GOT3 (cell line): ENCODE data around the gene NEK1.
"Not testable (repeated sequence)": the region's sequence is repeated elsewhere in the genome, so short reads cannot be mapped to it uniquely, and the experiment has no call there.

Source experiments
- DNase-seq: peaks from one replicate; lab custom pipeline; 2025; ENCODE audit warnings: mixed read lengths; lab: John Stamatoyannopoulos, UW

NEK1 gene

DNA sequence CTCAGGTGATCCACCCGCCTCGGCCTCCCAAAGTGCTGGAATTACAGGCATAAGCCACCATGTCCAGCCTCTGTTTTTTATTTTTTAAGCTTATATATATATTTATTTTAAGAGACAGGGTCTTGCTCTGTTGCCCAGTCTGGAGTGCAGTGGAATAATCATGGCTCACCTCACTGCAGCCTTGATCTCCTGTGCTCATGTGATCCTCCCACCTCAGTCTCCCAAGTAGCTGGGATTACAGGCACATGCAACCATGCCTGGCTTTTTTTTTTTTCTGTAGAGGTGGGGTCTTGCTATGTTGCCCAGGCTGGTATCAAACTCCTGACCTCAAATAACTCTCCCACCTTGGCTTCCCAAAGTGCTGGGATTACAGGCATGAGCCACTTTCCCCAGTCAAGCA lies 184.7 kb downstream of the NEK1 start:
- not testable (repeated sequence) for DNase-seq

DNA sequence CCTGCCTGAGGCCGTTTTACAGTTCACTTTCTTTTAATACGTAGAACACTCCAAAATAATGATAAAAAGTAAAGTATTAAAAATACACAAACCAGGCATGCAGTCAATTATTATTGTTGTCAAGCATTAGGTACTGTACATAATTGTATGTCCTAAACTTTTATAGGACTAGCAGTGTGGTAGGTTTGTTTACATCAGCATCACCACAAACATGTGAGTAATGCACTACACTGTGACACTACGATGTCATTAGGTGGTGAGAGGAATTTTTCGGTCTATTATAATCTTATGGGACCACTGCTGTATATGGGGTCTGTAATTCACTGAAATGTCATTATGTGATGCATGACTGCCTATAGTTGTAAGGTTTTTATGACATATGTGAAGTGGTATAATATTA lies 192.1 kb downstream of the NEK1 start:
- no peak for DNase-seq

DNA sequence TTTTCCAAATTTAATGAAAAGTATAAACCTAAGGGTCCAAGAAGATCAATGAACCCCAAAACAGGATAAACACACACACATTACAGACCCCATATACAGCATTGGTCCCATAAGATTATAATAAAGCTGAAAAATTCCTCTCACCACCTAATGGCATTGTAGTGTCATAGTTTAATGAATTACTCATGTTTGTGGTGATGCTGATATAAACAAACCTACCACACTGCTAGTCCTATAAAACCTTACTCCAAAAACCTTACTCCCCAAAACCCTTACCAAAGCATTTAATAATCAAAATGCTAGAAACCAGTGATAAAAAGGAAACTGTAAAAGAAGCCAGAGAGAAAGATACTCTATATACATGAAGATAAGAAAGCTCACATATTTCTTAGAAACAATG lies 193.5 kb downstream of the NEK1 start:
- no peak for DNase-seq

DNA sequence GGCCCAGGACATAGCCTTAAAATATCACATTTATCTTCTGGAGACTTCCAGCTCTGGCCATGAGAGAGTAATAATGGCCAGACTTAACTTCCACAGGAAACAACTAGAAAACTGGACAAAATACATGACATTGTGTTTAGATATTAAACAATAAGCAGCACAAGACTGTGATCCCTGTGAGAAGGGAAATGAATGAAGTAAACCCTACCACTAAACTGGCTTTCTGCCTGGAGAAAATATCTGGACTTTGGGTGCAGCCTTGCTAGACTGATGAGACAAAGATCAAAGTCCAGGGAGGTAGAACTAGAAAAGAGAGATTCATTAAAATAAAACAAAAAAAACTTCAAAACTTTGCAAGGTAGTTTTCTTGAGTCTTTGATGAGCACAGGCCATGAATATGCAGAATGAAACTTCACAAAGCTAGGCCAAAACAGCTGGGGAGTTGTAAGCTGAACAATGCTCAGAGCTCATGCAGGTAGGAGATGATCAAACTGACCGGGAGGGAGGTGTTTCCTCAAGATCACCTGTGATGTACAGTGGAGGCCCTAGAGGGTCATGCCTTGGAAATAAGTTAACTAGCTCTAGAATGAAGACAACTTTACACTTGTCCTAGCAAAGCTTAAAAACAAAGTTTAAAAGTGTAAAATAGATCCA lies 194.6 kb downstream of the NEK1 start:
- DNase-seq = no peak

DNA sequence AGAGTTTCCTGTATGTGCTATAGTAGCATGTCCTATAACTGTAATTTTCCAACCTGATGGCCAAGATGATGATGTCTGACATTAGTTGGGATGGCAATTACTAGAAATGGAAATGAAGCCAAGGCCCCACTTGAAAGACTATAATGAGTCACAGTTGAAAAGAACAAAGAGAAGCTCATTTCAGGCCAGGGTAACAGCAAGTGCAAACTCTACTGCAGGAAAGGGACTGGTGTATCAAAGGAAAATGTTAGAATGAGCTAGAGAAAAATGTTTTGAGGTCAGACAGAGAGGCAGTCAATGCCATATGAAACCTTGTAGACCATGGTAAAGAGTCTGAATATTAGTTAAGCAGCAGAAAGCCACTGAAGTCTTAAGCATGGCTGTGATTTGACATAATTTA lies 195.4 kb downstream of the NEK1 start:
- no peak for DNase-seq

DNA sequence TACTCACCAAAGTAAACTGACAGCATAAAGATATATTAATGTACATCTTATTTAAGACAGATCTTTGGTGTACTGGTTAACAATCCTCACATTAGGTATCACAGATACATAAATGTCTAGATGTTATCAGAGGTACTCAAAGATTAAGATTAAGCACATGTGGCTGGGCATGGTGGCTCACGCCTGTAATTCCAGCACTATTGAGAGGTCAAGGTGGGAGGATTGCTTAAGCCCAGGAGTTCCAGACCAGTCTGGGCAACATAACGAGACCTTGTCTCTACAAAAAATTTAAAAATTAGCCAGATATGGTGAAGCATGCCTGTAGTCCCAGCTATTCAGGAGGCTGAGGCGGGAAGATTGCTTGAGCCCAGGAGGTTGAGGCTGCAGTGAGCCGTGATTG lies 195.9 kb downstream of the NEK1 start:
- no peak for DNase-seq

DNA sequence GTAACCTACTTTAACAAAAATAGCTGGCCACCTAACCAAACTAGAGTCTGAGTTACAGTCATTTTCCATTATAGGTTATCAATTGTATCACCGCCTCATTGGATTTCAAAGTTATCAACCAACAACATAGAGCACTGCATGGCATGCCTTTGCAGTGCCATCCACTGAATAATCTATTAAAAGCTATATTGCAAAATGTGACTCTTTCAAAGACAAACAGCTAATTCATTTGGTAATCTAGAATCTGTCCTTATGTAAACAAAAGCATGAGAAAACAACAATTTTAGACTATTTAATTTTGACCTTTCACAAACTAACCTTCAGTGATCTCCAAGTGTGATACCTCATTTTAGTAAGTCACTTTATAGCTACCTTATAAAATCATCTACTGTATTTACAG lies 197.5 kb downstream of the NEK1 start:
- no peak for DNase-seq

DNA sequence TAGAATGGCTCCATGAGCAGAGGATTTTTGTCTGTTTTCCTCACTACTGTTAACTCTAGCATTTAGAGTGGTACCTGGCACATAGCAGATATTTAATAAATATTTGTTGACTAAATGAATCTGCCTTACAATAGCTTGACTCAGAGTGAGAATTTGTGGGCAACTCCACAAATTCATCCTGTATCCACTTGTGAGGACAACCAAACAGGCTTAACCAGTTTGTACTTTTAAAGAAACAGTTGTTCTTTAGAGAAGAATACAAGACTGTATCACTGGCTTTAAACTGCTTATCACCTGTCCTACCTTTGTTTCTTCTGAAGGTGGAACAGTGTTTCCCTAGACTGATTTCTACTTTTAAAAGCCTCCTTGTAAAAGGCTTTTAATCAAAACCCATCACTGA lies 200.3 kb downstream of the NEK1 start:
- no peak for DNase-seq

DNA sequence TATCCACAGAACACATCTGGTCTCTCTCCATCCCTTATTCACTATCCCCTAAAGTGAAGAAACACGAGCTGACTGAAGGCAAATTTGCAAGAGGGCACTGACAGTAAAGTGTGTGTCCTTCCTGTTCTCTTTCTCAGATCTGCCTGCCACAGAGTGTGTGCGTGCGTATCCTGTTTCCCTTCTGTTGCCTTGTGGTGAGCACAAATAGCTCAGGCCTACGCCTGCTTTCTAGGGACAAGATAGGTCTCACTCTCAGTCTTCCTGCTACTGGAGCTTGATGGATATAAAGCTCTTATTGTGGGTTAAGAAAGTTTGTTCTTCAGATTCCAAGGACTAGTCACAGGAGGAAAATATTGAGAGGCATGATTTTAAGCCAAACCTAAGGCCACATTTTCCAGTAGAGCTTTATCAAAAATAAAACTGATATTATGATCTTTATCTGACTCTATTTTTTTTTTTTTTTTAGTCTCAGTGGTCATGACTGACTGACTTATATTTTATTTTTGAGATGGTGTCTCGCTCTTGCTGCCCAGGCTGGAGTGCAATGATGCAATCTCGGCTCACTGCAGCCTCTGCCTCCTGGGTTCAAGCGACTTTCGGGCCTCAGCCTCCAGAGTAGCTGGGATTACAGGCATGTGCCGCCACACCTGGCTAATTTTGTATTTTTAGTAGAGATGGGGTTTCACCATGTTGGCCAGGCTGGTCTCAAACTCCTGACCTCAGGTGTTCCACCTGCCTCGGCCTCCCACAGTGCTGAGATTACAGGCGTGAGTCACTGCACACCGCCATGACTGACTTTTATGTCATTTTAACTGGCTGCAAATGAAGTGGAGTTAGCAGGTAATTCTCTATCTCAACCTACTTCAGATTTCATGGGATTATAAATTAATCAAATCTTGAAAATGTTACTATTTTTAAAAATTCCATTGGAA lies 201.3 kb downstream of the NEK1 start:
- DNase-seq = no peak

DNA sequence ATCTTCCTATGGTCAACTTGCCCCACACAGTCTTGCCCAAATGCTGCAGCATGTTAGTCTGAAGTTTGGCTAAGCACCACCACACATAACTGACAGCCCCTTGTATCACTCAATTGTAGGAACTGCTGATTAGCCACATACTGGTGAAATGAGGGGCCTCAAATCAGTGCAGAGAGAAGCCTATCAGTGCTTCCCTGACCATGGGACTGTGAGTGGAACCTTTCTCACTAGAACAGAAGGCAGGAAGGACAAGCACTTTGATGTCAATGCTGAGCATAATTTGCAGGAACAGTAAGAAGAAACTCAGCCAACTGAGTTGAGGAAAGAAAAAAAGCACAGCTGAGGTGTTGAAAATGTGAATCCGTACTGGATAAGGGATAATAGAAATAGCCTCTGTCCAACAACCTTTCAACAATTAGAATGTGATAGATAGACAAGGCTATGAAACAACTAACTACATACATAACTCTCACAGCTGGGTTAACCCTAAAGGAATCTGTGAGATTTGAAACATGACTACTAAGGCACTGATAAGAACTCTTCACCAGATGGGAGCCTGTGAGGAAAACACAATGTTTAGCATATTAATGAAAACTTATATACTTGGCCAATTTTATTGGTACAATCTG lies 205.1 kb downstream of the NEK1 start:
- no peak for DNase-seq

DNA sequence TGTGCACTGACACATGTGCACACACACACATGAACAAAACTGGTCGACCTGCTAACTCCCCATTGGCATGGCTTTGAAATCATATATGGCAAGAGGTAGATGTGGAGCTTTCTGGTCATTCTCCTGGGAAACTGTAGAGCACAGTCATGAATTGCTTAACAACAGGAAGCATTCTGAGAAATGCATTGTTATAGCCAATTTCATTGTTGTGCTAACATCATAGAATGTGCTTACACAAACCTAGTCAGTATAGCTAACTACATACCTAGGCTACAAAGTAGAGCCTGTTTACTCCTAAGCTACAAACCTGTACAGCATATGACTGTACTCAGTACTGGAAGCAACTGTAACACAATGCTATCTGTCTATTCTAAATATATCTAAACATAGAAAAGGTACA lies 207.4 kb downstream of the NEK1 start:
- no peak for DNase-seq

DNA sequence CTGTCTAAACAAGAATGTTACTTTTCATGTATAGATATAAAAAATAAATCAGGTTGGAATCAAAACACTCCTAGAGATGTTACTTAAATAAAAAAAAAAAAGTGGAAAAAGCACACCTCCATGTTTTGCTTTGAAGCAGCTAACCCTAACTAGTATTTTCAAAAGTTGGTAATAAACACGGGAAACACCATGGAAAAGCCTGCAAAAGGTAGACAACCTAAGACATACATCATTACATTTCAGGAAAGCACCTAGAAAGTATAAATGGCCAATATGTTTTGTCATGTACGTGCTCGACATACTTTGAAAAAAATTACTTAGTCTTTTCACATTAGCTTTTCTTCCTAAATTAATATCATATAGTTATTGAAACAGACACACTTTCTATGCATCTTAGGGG lies 211.6 kb downstream of the NEK1 start:
- no peak for DNase-seq

DNA sequence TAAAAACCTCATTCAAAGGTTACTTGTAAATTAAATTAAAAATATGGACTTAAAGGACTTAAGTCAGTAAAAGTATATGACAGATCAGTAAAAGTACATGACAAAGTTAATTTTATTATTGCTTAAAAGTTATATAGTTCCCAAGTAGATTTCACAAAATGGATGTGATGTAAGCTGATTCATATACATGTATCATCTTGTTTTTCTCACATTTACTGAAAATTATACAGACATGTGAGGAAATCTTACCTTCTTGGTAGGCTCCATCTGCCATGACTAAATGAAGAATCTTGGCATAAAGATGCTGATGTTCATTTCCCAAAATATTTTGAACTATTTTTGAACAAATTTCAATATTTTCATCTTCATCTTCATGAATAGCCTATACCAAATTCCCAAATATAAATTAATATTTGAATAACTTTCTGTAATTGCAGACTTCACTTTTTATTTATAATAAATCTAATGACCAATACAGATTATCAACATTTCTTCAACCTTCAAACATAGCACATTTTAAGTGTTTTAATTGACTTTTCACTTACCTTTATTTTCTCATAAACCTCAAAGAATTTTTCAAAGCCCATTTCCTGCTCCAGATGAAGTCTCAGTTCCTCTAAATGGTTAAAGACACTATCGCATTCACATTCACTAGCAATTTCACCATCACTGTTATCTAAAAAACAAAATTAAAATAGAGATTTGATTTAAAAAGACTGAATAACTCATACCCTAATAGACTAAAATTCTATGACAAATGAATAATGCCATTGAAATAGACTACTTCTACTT lies 212.2 kb downstream of the NEK1 start:
- DNase-seq = no peak

DNA sequence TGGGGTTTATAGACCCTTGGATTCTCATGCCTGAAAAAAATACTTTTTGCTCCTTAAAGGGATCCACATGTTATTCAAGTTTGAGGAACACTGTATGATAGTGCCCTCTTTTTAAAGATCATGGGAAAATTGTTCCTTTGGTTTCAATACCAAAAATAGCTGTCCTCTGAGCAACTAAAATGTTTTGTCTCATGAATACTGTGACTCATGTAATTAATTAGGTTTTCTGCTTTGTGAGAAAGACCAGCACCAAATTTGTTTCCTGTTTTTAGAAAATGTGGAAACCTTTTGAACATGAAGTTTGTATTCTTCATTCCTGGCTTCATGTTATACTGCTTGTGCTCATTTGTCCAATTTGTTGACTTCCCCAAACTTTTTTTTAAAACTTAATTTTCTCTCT lies 214.1 kb downstream of the NEK1 start:
- no peak for DNase-seq

DNA sequence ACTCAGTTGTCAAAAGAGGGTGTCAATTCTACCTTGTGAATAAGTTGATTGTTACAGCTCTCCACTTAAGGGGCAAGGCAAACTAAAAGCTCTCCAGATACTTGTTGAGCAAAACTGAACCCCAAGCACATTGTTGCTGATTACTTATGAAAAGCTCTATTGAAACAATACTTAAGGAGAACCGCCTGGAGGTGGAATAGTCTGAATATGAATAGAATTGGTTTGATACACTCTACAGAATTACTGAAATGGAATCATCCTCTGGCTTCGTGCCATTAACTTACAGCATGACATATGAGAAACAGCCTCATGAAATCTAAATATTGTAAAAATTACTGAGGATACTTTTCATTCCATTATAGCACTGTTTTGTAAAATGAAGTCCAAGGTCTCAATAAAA lies 214.6 kb downstream of the NEK1 start:
- DNase-seq = no peak

DNA sequence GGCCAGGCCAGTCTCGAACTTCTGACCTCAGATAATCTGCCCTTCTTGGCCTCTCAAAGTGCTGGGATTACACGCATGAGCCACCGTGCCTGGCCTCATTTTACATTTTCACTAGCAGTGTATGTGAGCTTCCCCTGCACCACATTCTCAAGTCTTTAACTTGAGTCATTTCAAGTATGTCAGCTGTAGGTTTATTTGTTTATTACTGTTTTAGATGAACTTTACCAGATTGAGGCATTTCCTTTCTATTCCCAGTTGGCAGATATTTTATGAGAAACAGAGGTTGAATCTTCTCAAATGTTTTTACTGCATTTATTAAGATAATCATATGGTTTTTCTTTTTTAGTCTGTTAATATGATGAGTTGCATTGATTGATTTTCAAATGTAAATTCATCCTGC lies 227.0 kb downstream of the NEK1 start:
- DNase-seq = no peak

DNA sequence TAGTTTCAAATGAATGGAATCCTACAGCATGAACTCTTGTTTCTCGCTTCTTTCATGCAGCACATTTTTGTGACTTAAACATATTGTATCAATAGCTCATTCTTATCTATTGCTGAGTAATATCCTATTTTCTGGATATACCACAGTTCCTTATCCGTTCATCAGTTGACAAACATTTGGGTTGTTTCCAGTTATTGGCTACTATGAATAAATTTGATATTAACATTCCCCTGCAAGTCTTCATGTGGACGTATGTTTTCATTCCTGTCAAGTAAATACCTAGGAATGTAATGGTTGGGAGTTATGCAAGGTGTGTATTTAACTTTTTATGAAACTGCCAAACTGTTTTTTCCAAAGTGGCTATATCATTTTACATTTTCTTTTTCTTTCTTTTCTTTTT lies 227.6 kb downstream of the NEK1 start:
- no peak for DNase-seq

DNA sequence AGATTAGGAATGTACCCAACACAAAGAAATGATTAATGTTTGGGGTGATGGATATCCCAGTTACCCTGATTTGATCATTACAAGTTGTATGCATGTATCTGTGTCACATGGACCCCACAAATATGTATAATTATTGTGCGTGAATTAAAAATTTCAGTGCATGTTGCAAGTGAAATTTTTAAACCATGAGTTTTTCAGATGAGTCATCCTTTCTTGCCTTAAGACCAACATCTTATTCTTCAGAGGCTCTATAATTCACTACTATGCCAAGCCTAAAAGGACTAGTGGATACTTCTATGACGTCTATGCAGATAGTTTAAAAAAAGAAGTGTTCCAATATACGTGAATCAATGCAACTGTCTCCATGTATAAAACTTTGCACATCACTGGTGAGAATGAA lies 228.7 kb downstream of the NEK1 start:
- DNase-seq = no peak

DNA sequence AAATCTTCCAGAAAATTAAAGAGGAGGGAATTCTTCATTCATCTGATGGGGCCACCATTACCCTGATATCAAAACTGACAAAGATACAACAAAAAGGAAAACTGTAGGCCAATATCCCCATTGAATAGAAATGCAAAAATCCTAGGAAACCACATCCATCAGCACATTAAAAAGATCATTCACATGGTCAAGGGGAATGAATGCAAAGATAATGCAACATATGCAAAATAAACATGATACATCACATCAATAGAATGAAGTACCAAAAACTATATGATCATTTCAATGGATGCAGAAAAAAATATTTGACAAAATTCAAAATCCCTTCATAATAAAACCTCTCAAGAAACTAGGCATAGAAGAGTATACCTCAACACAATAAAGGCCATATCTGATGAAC lies 232.7 kb downstream of the NEK1 start:
- no peak for DNase-seq

DNA sequence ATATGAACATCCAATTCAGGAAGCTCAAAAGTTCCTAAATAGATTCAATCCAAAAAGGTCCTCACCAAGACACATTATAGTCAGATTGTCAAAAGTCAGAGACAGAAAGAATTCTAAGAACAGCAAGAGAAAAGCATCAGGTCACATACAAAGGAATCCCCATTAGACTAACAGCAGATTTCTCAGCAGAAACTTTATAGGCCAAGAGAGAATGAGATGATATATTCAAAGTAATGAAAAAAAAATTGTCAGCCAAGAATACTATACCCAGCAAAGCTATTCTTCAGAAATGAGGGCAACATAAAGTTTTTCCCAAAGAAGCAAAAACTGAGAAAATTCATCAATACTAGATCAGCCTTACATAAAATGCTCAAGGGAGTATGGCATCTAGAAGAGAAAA lies 235.0 kb downstream of the NEK1 start:
- no peak for DNase-seq

DNA sequence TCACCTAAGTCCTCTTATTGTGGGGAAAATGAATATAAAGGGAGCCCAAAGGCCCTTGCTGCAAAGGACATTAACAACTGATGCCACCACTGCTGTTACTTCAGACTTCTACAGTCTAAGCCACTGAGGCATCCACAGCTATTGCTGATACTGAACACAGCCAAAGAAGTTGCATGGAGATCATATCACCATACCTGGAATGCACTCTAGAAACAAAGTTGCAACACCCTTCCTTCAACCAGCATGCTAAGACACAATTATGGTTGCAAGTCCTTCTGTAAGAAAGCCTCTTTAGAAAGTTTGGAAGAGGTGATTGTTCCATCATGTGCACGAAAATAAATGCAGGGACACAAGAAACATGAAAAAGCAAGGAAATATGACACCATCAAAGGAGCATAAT lies 236.0 kb downstream of the NEK1 start:
- no peak for DNase-seq

DNA sequence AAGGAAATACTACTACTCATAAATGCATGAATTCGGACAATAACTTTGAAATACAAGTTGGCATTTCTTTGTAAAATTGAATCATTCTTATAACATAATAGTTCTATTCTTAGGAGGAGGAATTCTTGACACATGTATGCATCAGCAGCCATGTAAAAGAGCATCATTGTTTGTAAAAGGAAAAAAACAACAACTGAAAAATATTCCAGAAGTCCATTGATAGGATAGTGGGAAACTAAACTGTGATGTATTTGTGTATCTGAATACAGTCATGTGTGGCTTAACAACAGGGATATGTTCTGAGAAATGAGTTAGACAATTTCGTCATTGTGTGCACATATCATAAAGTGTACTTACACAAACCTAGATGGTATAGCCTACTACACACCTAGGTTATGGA lies 239.6 kb downstream of the NEK1 start:
- no peak for DNase-seq
